Right lobe of liver (tissue), 6 donors: ENCODE results near the gene TOMM20L. TPM values are rescaled to one million over a fixed set of nuclear protein-coding genes. Genes with fewer than 3 reads are reported as not detected.

Experiments used
- ATAC-seq, 4 donors: fragments of 200-7000 bp; cut with Tn5 transposase; one replicate each; pipeline ENCODE4 v1.9.1; 2020; ENCODE audit warnings: mild to moderate bottlenecking in 4 of 4, moderate library complexity in 4 of 4
- DNase-seq, 3 donors: peaks; one replicate each; pipeline ENCODE4 v3.0.0-alpha.2; 2020
- H3K27ac ChIP-seq, 3 donors: fragments of 200-600 bp; one replicate each; pipeline ENCODE4 v1.8.0; 2022
- H3K27me3 ChIP-seq, 2 donors: fragments of 200-600 bp; one replicate each; pipeline ENCODE4 v1.8.0; 2022
- H3K36me3 ChIP-seq, 4 donors: fragments of 200-600 bp; sonication (generic) in 1 of 4; one replicate each; pipeline versions ENCODE4 v1.5.1 to v1.8.0; 2017 to 2022; ENCODE audit warnings: control low read depth in 1 of 4
- H3K4me1 ChIP-seq, 4 donors: fragments of 200-600 bp; sonication (generic) in 1 of 4; one replicate each; pipeline versions ENCODE4 v1.5.1 to v1.8.0; 2017 to 2022; ENCODE audit warnings: control low read depth in 1 of 4
- H3K4me3 ChIP-seq, 3 donors: fragments of 200-600 bp; one replicate each; pipeline ENCODE4 v1.8.0; 2022
- H3K9me3 ChIP-seq, 4 donors: fragments of 200-600 bp; sonication (generic) in 1 of 4; one replicate each; pipeline versions ENCODE4 v1.5.1 to v1.8.0; 2017 to 2022; ENCODE audit warnings: control low read depth in 1 of 4
- POLR2A ChIP-seq: fragments of 450-650 bp; IDR thresholded peaks from one replicate; pipeline ENCODE4 v1.6.1; 2017; ENCODE audit warnings: antibody characterized with exemption, mild to moderate bottlenecking
- WGBS: methylation state at CpG from one replicate; pipeline ENCODE4 v1.1.6; 2018; ENCODE audit warnings: low coverage, low lambda C conversion rate; ENCODE audit not compliant: insufficient coverage; ENCODE audit errors: missing lambda C conversion rate; 5-methylcytosine and 5-hydroxymethylcytosine counted together
- intact Hi-C, 2 donors: fragments of 100-400 bp; cut with DNase I; formaldehyde crosslinking; loops; one replicate each; pipeline versions ENCODE4 v1.11.2 to v1.14.1; 2022
- small RNA-seq, 2 experiments: library from RNA; depleted of rRNA; stranded (forward); fragments of <200 nt; gene quantifications; one replicate each; pipeline ENCODE3, GENCODE V24; 2016
- total RNA-seq, 6 experiments: library from RNA; depleted of rRNA in 2 of 6; stranded (reverse); fragments of >200 nt in 2 of 6; fragmentation: NEBNext Ultra II Directional in 3 of 6; extraction: Animal tissue kit (Norgen Biotek cat#: 25700) in 3 of 6; gene quantifications; one replicate each; pipeline versions ENCODE4 v1.1.0 to v1.2.4, GENCODE V29; 2016 to 2023
- TF ChIP-seq, protein P1 (sequence below), 4 donors: fragments of 200-600 bp in 3 of 4; fragments of 450-650 bp in 1 of 4; IDR thresholded peaks; one replicate each; pipeline versions ENCODE4 v1.5.1 to v1.8.0; 2016 to 2022; ENCODE audit warnings: antibody characterized with exemption in 4 of 4, mild to moderate bottlenecking in 2 of 4
- donor health status: DM: no; HTN: yes; CAD: no.
- donor health status: DM: no; HTN: no; CAD: no.
- donor health status: DM: no; HTN: no; CAD: no.
- donor health status: DM: no; HTN: yes; CAD: no.
- donor health status: DM: no; HTN: yes; CAD: no.

The TOMM20L gene
- total RNA-seq, 6 experiments from 2014 or later = not detected

DNA sequence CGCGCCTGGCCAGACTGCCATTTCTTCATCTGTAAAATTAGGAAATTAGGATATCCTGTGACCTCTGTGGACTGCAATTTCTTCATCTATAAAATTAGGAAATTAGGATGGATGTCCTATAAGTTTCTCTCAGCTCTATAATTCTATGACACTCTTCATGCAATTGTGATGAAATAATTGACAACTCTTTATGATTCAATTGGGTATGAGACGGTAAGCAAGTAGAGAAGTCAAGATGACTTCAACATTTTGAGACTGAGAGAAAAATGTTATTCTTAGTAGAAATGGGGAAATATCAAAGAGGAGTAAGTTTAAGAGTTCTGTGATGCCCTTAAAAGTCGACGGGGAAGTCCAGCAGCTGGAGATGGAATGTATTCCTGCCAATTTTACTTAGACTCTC is 43.7 kb downstream of the TOMM20L start:
- TF ChIP-seq, protein P1, sequence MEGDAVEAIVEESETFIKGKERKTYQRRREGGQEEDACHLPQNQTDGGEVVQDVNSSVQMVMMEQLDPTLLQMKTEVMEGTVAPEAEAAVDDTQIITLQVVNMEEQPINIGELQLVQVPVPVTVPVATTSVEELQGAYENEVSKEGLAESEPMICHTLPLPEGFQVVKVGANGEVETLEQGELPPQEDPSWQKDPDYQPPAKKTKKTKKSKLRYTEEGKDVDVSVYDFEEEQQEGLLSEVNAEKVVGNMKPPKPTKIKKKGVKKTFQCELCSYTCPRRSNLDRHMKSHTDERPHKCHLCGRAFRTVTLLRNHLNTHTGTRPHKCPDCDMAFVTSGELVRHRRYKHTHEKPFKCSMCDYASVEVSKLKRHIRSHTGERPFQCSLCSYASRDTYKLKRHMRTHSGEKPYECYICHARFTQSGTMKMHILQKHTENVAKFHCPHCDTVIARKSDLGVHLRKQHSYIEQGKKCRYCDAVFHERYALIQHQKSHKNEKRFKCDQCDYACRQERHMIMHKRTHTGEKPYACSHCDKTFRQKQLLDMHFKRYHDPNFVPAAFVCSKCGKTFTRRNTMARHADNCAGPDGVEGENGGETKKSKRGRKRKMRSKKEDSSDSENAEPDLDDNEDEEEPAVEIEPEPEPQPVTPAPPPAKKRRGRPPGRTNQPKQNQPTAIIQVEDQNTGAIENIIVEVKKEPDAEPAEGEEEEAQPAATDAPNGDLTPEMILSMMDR (IDR thresholded peaks at IDR 0.05) = no peak
- TF ChIP-seq POLR2A = no peak
- WGBS = 71% methylated on average over 5 of the region's 5 CpGs
- ATAC-seq = no peak
- DNase-seq = no peak
- H3K4me3 ChIP-seq = no peak overlapping the region
- H3K27ac ChIP-seq = no peak overlapping the region
- intact Hi-C loops = no loop called here
- H3K27me3 ChIP-seq = no peaks in the 10 kb centered on the region
- H3K9me3 ChIP-seq = no peaks in the 10 kb centered on the region
- H3K4me1 ChIP-seq = no peaks in the 10 kb centered on the region
- peaks cover 0 to 28% (median 4%) of the 10 kb centered on the region in 4 donors for H3K36me3 ChIP-seq

DNA sequence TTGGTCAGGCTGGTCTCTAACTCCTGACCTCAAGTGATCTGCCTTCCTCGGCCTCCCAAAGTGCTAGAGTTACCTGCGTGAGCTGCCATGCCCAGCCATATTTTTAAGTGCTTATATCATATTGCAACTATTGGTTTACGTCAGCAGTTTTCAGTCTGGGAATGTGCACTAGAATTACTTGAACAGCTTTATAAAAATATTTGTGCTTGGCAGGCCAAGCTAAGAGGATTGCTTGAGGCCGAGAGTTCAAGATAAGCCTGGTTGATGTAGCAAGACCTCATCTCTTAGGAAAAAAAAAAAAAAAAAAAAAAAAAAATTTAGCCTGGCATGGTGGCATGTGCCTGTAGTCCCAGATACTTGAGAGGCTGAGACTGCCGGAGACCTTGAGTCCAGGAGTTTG is 48.9 kb downstream of the TOMM20L start:
- 90% methylated on average over 5 of the region's 5 CpGs for WGBS
- ATAC-seq (no peak), DNase-seq (no peak)
- H3K9me3 ChIP-seq = no peaks in the 10 kb centered on the region
- no peaks in the 10 kb centered on the region for H3K27me3 ChIP-seq
- peaks cover 0 to 37% (median 4%) of the 10 kb centered on the region in 4 donors for H3K36me3 ChIP-seq
- H3K27ac ChIP-seq = no peak overlapping the region
- intact Hi-C loops = no loop called here
- H3K4me3 ChIP-seq = no peak overlapping the region
- no peak for TF ChIP-seq POLR2A
- TF ChIP-seq, protein P1 (IDR thresholded peaks at IDR 0.05) = no peak
- no peaks in the 10 kb centered on the region for H3K4me1 ChIP-seq

- no peak overlapping the region for H3K4me3 ChIP-seq
- DNase-seq (no peak), ATAC-seq (no peak)
- intact Hi-C loops = no loop called here
- H3K27me3 ChIP-seq = no peaks in the 10 kb centered on the region
- 96% methylated on average over 9 of the region's 9 CpGs for WGBS
- TF ChIP-seq, protein P1 (IDR thresholded peaks at IDR 0.05) = no peak
- no peak for TF ChIP-seq POLR2A
- no peaks in the 10 kb centered on the region for H3K4me1 ChIP-seq
- H3K27ac ChIP-seq = no peak overlapping the region
- H3K36me3 ChIP-seq = peaks cover 0 to 51% (median 9%) of the 10 kb centered on the region in 4 donors
- H3K9me3 ChIP-seq = no peaks in the 10 kb centered on the region
Measured at GRCh38 chr14:58455593-58456265, 60.0 kb downstream of the TOMM20L start.

Small RNA genes lying within 50 kb of the gene (small RNA-seq; reads per million reads assigned to genes)
- gene RF00019 = 0 reads per million in 2 experiments

Other genes starting within 250 kb of the TOMM20L start
- gene ARMH4, start 243.7 kb upstream of the TOMM20L start, total RNA-seq = 1 to 10 TPM in 2 of 6 experiments, under 1 TPM in 4; 0.25 to 2.1 (median 0.62) TPM
- 10 to 100 TPM; 20.7 to 42.7 (median 26.5) TPM for gene ACTR10, start 195.8 kb upstream of the TOMM20L start, total RNA-seq
- gene PSMA3, start 151.1 kb upstream of the TOMM20L start, total RNA-seq = 100 to 1,000 TPM; 100 to 132 (median 120) TPM
- gene ARID4A, start 97.4 kb upstream of the TOMM20L start, total RNA-seq = 10 to 100 TPM in 4 of 6 experiments, 1 to 10 TPM in 2; 7.6 to 22.1 (median 15.7) TPM
- 10 to 100 TPM; 10.3 to 44.4 (median 18.2) TPM for gene TIMM9, start 31.6 kb downstream of the TOMM20L start, total RNA-seq
- gene KIAA0586, start 31.8 kb downstream of the TOMM20L start, total RNA-seq = 10 to 100 TPM in 2 of 6 experiments, 1 to 10 TPM in 4; 4.7 to 14.6 (median 9.0) TPM
- gene DACT1, start 242.0 kb downstream of the TOMM20L start, total RNA-seq = 1 to 10 TPM; 1.2 to 2.4 (median 1.4) TPM